ENCODE measurements around the gene IL1RAP. TPM values are rescaled to one million over a fixed set of nuclear protein-coding genes. Genes with fewer than 3 reads are reported as not detected.
A peak's percentile ranks its signal among the peaks of the same experiment; 100 is the strongest.

Gene IL1RAP
- total RNA-seq, 4 donors from 2014 or later, result 3.4 to 6.9 (median 4.9) TPM

- TF ChIP-seq, protein P1, sequence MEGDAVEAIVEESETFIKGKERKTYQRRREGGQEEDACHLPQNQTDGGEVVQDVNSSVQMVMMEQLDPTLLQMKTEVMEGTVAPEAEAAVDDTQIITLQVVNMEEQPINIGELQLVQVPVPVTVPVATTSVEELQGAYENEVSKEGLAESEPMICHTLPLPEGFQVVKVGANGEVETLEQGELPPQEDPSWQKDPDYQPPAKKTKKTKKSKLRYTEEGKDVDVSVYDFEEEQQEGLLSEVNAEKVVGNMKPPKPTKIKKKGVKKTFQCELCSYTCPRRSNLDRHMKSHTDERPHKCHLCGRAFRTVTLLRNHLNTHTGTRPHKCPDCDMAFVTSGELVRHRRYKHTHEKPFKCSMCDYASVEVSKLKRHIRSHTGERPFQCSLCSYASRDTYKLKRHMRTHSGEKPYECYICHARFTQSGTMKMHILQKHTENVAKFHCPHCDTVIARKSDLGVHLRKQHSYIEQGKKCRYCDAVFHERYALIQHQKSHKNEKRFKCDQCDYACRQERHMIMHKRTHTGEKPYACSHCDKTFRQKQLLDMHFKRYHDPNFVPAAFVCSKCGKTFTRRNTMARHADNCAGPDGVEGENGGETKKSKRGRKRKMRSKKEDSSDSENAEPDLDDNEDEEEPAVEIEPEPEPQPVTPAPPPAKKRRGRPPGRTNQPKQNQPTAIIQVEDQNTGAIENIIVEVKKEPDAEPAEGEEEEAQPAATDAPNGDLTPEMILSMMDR (IDR thresholded peaks at IDR 0.05), result no peak
- TF ChIP-seq POLR2A (IDR thresholded peaks at IDR 0.05), result no peak
- H3K4me3 ChIP-seq, result no peak overlapping the region
- no peaks in the 10 kb centered on the region for H3K27me3 ChIP-seq
- DNase-seq, result no peak
- no peaks in the 10 kb centered on the region for H3K9me3 ChIP-seq
- no peak overlapping the region for H3K27ac ChIP-seq
- no peaks in the 10 kb centered on the region for H3K4me1 ChIP-seq
- H3K36me3 ChIP-seq, result no peaks in the 10 kb centered on the region
Observed at GRCh38 chr3:190558796-190559195, 44.9 kb downstream of the IL1RAP start.

DNA sequence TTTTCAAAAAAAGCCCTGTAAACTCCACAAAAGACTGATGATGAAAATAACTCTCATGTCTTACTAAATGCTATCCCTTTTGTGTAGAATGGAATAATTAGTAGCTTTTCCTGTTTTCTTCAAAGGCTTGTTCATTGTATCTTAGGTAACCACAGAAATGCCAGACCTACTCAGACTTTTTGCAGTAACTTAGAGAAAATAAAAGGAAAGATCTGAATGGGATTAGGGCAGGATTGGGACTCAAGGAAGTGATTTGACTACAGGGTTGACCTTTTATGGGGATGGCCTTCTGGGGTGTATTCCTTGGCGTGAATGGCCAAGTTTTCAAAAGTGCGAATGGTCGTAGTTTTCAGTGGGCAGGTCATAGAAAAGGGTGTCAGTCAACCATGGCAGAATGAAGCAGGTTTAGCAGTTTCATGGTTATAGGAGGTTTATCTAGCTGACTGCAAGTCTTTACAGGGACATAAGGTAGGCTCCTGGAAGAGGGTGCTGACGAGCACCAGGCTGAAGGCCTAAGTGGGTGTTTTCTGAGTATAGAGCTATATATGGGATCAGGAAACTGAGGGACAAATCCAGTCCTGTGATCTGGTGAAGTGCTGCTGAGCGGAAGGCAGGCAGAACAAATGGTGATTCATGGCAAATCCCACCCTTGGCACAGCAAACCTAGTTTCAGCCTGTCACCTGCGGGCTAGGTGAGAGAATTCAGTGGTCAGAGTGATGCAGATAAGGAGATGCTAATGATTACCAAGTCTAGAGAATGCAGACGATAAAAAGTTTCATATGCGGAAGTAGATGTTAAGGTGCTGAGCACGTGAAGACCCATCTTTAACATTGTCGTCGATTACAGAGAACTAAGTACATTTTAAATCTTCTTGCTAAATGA lies 46.4 kb downstream of the IL1RAP start:
- no peaks in the 10 kb centered on the region for H3K4me1 ChIP-seq
- no peaks in the 10 kb centered on the region for H3K36me3 ChIP-seq
- TF ChIP-seq, protein P1 (IDR thresholded peaks at IDR 0.05), result no peak
- TF ChIP-seq POLR2A (IDR thresholded peaks at IDR 0.05), result no peak
- H3K27ac ChIP-seq, result no peak overlapping the region
- H3K4me3 ChIP-seq, result no peak overlapping the region
- no peaks in the 10 kb centered on the region for H3K9me3 ChIP-seq
- no peak for DNase-seq
- no peaks in the 10 kb centered on the region for H3K27me3 ChIP-seq

GRCh38 chr3:190562866-190563510 lies 49.1 kb downstream of the IL1RAP start:
- Histone ChIP-seq H3K36me3 (no peaks in the 10 kb centered on the region), H3K27ac (no peak overlapping the region), H3K27me3 (no peaks in the 10 kb centered on the region), H3K4me1 (no peaks in the 10 kb centered on the region), H3K9me3 (no peaks in the 10 kb centered on the region), H3K4me3 (no peak overlapping the region)
- DNase-seq, result no peak
- TF ChIP-seq POLR2A (IDR thresholded peaks at IDR 0.05), result no peak
- TF ChIP-seq, protein P1 (IDR thresholded peaks at IDR 0.05), result no peak

DNA sequence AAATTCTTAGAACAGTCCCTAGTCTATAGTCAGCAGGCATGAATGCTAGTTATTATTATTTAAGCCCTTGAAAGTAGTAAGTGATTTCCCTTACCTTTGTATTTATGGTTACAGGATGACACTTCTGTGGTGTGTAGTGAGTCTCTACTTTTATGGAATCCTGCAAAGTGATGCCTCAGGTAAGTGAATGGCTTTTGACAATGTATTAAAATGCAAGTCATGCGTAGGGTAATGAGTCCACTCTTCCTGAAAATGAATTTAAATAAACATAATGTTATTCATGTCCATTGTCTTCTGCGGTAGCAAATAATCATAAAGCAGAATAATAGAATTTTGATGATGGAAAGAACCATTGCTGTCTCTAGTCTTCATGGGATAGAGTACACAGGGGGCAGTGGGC lies 50.3 kb downstream of the IL1RAP start:
- no peak for TF ChIP-seq POLR2A (IDR thresholded peaks at IDR 0.05)
- TF ChIP-seq, protein P1 (IDR thresholded peaks at IDR 0.05), result no peak
- Histone ChIP-seq H3K9me3 (no peaks in the 10 kb centered on the region), H3K27ac (no peak overlapping the region), H3K4me1 (no peaks in the 10 kb centered on the region), H3K27me3 (no peaks in the 10 kb centered on the region), H3K36me3 (no peaks in the 10 kb centered on the region), H3K4me3 (no peak overlapping the region)
- no peak for DNase-seq

GRCh38 chr3:190566043-190566933 lies 52.4 kb downstream of the IL1RAP start:
- H3K9me3 ChIP-seq, result no peaks in the 10 kb centered on the region
- no peaks in the 10 kb centered on the region for H3K4me1 ChIP-seq
- no peaks in the 10 kb centered on the region for H3K27me3 ChIP-seq
- H3K27ac ChIP-seq, result peak overlapping the region in 1 of 4 donors; percentile 8
- peak in 2 of 3 donors; percentile 31 to 69 for DNase-seq
- TF ChIP-seq, protein P1 (IDR thresholded peaks at IDR 0.05), result no peak
- no peak for TF ChIP-seq POLR2A (IDR thresholded peaks at IDR 0.05)
- H3K4me3 ChIP-seq, result no peak overlapping the region
- H3K36me3 ChIP-seq, result no peaks in the 10 kb centered on the region
